HK-2 (cell line): Measurements from ENCODE around the gene ZNF511.
"Not testable (repeated sequence)": the region's sequence is repeated elsewhere in the genome, so short reads cannot be mapped to it uniquely, and the experiment has no call there.

ENCODE experiments used
- DNase-seq: peaks from one replicate; pipeline ENCODE4 v3.0.0-alpha.2; 2018; ENCODE audit not compliant: unreplicated experiment

Gene ZNF511

GRCh38 chr10:133314911-133315310 is 6.2 kb downstream of the ZNF511 start:
- no peak for DNase-seq

GRCh38 chr10:133315847-133316246 is 7.1 kb downstream of the ZNF511 start:
- no peak for DNase-seq

GRCh38 chr10:133316266-133316665 is 7.6 kb downstream of the ZNF511 start:
- DNase-seq, result no peak

- no peak for DNase-seq
Observed at GRCh38 chr10:133316732-133317131, 8.0 kb downstream of the ZNF511 start.

- DNase-seq, result peak; percentile 85
Observed at GRCh38 chr10:133318494-133319127, 9.9 kb downstream of the ZNF511 start.

- not testable (repeated sequence) for DNase-seq
Observed at GRCh38 chr10:133320852-133321422, 12.2 kb downstream of the ZNF511 start.

GRCh38 chr10:133322064-133322709 is 13.5 kb downstream of the ZNF511 start:
- not testable (repeated sequence) for DNase-seq

- DNase-seq, result peak; percentile 53
Observed at GRCh38 chr10:133324198-133324792, 15.6 kb downstream of the ZNF511 start.

- DNase-seq, result no peak
Observed at GRCh38 chr10:133324857-133325260, 16.1 kb downstream of the ZNF511 start.

- no peak for DNase-seq
Observed at GRCh38 chr10:133325440-133326222, 16.9 kb downstream of the ZNF511 start.

GRCh38 chr10:133326223-133326551 is 17.5 kb downstream of the ZNF511 start:
- DNase-seq, result no peak

GRCh38 chr10:133326745-133327650 is 18.3 kb downstream of the ZNF511 start:
- no peak for DNase-seq

- DNase-seq, result peak; percentile 59
Observed at GRCh38 chr10:133327651-133328357, 19.1 kb downstream of the ZNF511 start.

GRCh38 chr10:133328358-133329343 is 19.9 kb downstream of the ZNF511 start:
- DNase-seq, result no peak

- DNase-seq, result peak; percentile 91
Observed at GRCh38 chr10:133329491-133330202, 20.9 kb downstream of the ZNF511 start.

GRCh38 chr10:133332936-133333699 is 24.4 kb downstream of the ZNF511 start:
- no peak for DNase-seq

GRCh38 chr10:133334503-133335245 is 26.0 kb downstream of the ZNF511 start:
- DNase-seq, result no peak
